Fibroblast of lung (primary cell): ENCODE measurements around the gene POU2AF2. TPM values are rescaled to one million over a fixed set of nuclear protein-coding genes. Genes with fewer than 3 reads are reported as not detected.
A peak's percentile ranks its signal among the peaks of the same experiment; 100 is the strongest.

ENCODE experiments used
- DNase-seq, 2 donors: peaks; one replicate each; pipeline versions ENCODE4 v3.0.0 to v3.0.0-alpha.2; 2010; ENCODE audit warnings: low read depth in 2 of 2
- H2AFZ ChIP-seq: 2 replicates; pipeline ENCODE4 v1.5.1; 2012; ENCODE audit warnings: low read length, control low read depth, inconsistent platforms
- H3K27ac ChIP-seq: 2 replicates; pipeline ENCODE4 v1.5.1; 2011; ENCODE audit warnings: low read length, control low read depth; ENCODE audit not compliant: insufficient read depth
- H3K27me3 ChIP-seq: 2 replicates; pipeline ENCODE4 v1.5.1; 2011; ENCODE audit warnings: mild to moderate bottlenecking, low read length; ENCODE audit not compliant: control insufficient read depth, insufficient read depth
- H3K36me3 ChIP-seq: 2 replicates; pipeline ENCODE4 v1.5.1; 2011; ENCODE audit warnings: low read length; ENCODE audit not compliant: control insufficient read depth, insufficient read depth
- H3K4me1 ChIP-seq: 2 replicates; pipeline ENCODE4 v1.5.1; 2011; ENCODE audit warnings: low read length; ENCODE audit not compliant: control insufficient read depth, insufficient read depth; ENCODE audit errors: extremely low read depth
- H3K4me2 ChIP-seq: 2 replicates; pipeline ENCODE4 v1.5.1; 2011; ENCODE audit warnings: low read length, control low read depth; ENCODE audit not compliant: insufficient read depth; ENCODE audit errors: extremely low read depth
- H3K4me3 ChIP-seq, 4 experiments: fragments of 200-600 bp in 1 of 4; sonication (generic) in 1 of 4; replicated peaks in 1 of 4; 2 replicates each; pipeline ENCODE4 v1.5.1; 2011 to 2016; ENCODE audit warnings: low read length in 4 of 4, low read depth in 3 of 4, mild to moderate bottlenecking in 3 of 4, control low read depth in 2 of 4, inconsistent platforms in 1 of 4, mixed read lengths in 1 of 4; ENCODE audit not compliant: insufficient read depth in 1 of 4; ENCODE audit errors: control extremely low read depth in 1 of 4
- H3K79me2 ChIP-seq: 2 replicates; pipeline ENCODE4 v1.5.1; 2012; ENCODE audit warnings: mild to moderate bottlenecking, low read length, inconsistent platforms; ENCODE audit not compliant: control insufficient read depth, insufficient read depth
- H3K9ac ChIP-seq: 2 replicates; pipeline ENCODE4 v1.5.1; 2011; ENCODE audit warnings: mild to moderate bottlenecking, low read length, control low read depth; ENCODE audit not compliant: insufficient read depth
- H3K9me3 ChIP-seq: 2 replicates; pipeline ENCODE4 v1.5.1; 2012; ENCODE audit warnings: low read depth, low read length; ENCODE audit not compliant: control insufficient read depth, insufficient read depth
- H4K20me1 ChIP-seq: 2 replicates; pipeline ENCODE4 v1.5.1; 2011; ENCODE audit warnings: low read length; ENCODE audit not compliant: control insufficient read depth, insufficient read depth; ENCODE audit errors: extremely low read depth
- CTCF ChIP-seq, 2 donors: IDR thresholded peaks in 1 of 2; conservative IDR thresholded peaks in 1 of 2; 1 replicate in 1 of 2; 2 replicates in 1 of 2; pipeline ENCODE4 v1.5.1; 2011 to 2012; ENCODE audit warnings: low read length in 2 of 2, control low read depth in 1 of 2, inconsistent platforms in 1 of 2, low read depth in 1 of 2, mild to moderate bottlenecking in 1 of 2
- EZH2 ChIP-seq: IDR thresholded peaks from 2 replicates; pipeline ENCODE4 v1.5.1; 2012; ENCODE audit warnings: low read length, control low read depth, mild to moderate bottlenecking; ENCODE audit errors: missing control alignments
- polyA plus RNA-seq, 2 donors: library from polyadenylated mRNA; depleted of rRNA in 1 of 2; stranded (reverse) in 1 of 2; unstranded in 1 of 2; fragments of >200 nt; gene quantifications; 2 replicates each; pipeline ENCODE4 v1.2.1, GENCODE V29; 2011 to 2012; ENCODE audit warnings: missing spikeins in 1 of 2
- total RNA-seq: library from RNA; depleted of rRNA; stranded (reverse); fragments of >200 nt; gene quantifications from 2 replicates; pipeline ENCODE4 v1.2.1, GENCODE V29; 2014

Gene POU2AF2
- total and polyA plus RNA-seq, 2 donors (not counting 1 experiment from before 2014, with no cell fraction given), result not detected

GRCh38 chr11:111322534-111322933, 77.0 kb downstream of the POU2AF2 start:
- no peak for TF ChIP-seq CTCF (conservative IDR thresholded peaks at IDR 0.05 in 1 of 2, IDR thresholded peaks at IDR 0.05 in 1 of 2; ENCODE audit: low read depth in 1 of 2, low read length in 2 of 2)
- H3K4me1 ChIP-seq, result no peaks in the 10 kb centered on the region
- H3K4me2 ChIP-seq, result no peak overlapping the region
- no peak overlapping the region for H3K4me3 ChIP-seq
- H3K27ac ChIP-seq, result no peak overlapping the region
- no peak overlapping the region for H2AFZ ChIP-seq
- H3K9me3 ChIP-seq, result no peaks in the 10 kb centered on the region
- H3K36me3 ChIP-seq, result no peaks in the 10 kb centered on the region
- H3K27me3 ChIP-seq, result peaks cover 12% of the 10 kb centered on the region
- DNase-seq, result no peak
- no peaks in the 10 kb centered on the region for H4K20me1 ChIP-seq
- no peaks in the 10 kb centered on the region for H3K79me2 ChIP-seq
- no peak overlapping the region for H3K9ac ChIP-seq

DNA sequence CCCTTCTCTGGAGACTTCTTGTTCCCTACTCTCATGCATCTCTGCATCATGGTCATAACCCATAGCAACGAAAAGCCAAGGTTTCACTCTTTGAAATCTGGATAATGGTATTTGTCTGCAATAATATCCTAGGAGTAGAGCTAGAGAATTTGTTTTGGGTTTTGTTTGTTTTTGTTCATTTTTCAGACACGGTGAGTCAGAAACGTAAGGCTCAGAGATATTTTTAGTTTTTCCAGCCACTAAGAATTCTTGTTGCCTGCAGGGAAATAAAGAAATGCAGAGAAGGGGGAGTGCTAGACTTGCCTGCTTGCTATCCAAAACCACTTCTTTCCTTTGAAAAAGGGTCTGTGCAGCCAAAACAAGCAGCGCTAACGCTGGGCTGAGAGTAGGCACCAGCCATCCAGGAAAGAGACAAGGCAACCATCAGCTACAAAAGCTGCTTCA, 78.8 kb downstream of the POU2AF2 start:
- Histone ChIP-seq H4K20me1 (no peaks in the 10 kb centered on the region), H3K4me2 (no peak overlapping the region), H3K36me3 (no peaks in the 10 kb centered on the region), H3K27me3 (peaks cover 12% of the 10 kb centered on the region), H3K9ac (no peak overlapping the region), H3K4me3 (no peak overlapping the region), H3K4me1 (no peaks in the 10 kb centered on the region), H3K9me3 (no peaks in the 10 kb centered on the region), H2AFZ (no peak overlapping the region), H3K27ac (no peak overlapping the region), H3K79me2 (no peaks in the 10 kb centered on the region)
- peak; percentile 14 to 75 for DNase-seq
- TF ChIP-seq EZH2 (no peak), CTCF (conservative IDR thresholded peaks at IDR 0.05 in 1 of 2, IDR thresholded peaks at IDR 0.05 in 1 of 2; ENCODE audit: low read depth in 1 of 2, low read length in 2 of 2) (no peak)

GRCh38 chr11:111325259-111325658, 79.7 kb downstream of the POU2AF2 start:
- no peak for TF ChIP-seq CTCF (conservative IDR thresholded peaks at IDR 0.05 in 1 of 2, IDR thresholded peaks at IDR 0.05 in 1 of 2; ENCODE audit: low read depth in 1 of 2, low read length in 2 of 2)
- TF ChIP-seq EZH2, result no peak
- no peaks in the 10 kb centered on the region for H3K4me1 ChIP-seq
- no peaks in the 10 kb centered on the region for H4K20me1 ChIP-seq
- H3K79me2 ChIP-seq, result no peaks in the 10 kb centered on the region
- no peak for DNase-seq
- no peaks in the 10 kb centered on the region for H3K9me3 ChIP-seq
- no peak overlapping the region for H3K4me3 ChIP-seq
- H3K36me3 ChIP-seq, result no peaks in the 10 kb centered on the region
- H3K27ac ChIP-seq, result no peak overlapping the region
- no peak overlapping the region for H2AFZ ChIP-seq
- no peak overlapping the region for H3K4me2 ChIP-seq
- H3K9ac ChIP-seq, result no peak overlapping the region
- H3K27me3 ChIP-seq, result peaks cover 12% of the 10 kb centered on the region
